Testis (tissue), 5 donors: ENCODE results near the gene ZNF568. TPM values are rescaled to one million over a fixed set of nuclear protein-coding genes. Genes with fewer than 3 reads are reported as not detected.

ENCODE experiments used
- DNase-seq: peaks from one replicate; pipeline ENCODE4 v3.0.0-alpha.2; 2019
- H3K27ac ChIP-seq, 2 donors: fragments of 200-600 bp; sonication (generic); one replicate each; pipeline ENCODE4 v1.5.1; 2019
- H3K27me3 ChIP-seq: fragments of 200-600 bp; sonication (generic); one replicate; pipeline ENCODE4 v1.5.1; 2019
- H3K36me3 ChIP-seq: fragments of 200-600 bp; sonication (generic); one replicate; pipeline ENCODE4 v1.5.1; 2017; ENCODE audit warnings: low read depth; ENCODE audit errors: missing control alignments
- H3K4me1 ChIP-seq: fragments of 200-600 bp; sonication (generic); one replicate; pipeline ENCODE4 v1.5.1; 2019
- H3K4me3 ChIP-seq, 2 donors: fragments of 200-600 bp; sonication (generic); one replicate each; pipeline ENCODE4 v1.5.1; 2017 to 2019
- H3K9me3 ChIP-seq: fragments of 200-600 bp; sonication (generic); one replicate; pipeline ENCODE4 v1.5.1; 2017
- CTCF ChIP-seq, 3 experiments: fragments of 450-650 bp in 2 of 3; fragments of 200-600 bp in 1 of 3; sonication (generic) in 1 of 3; IDR thresholded peaks; one replicate each; pipeline ENCODE4 v1.5.1; 2016 to 2019; ENCODE audit warnings: antibody characterized with exemption in 3 of 3, mild to moderate bottlenecking in 2 of 3, moderate library complexity in 1 of 3
- POLR2A ChIP-seq: fragments of 450-650 bp; IDR thresholded peaks from one replicate; pipeline ENCODE4 v1.6.1; 2017; ENCODE audit warnings: antibody characterized with exemption, mild to moderate bottlenecking, moderate library complexity
- WGBS, 2 donors: methylation state at CpG; one replicate each; pipeline ENCODE4 v1.1.5; 2018; 5-methylcytosine and 5-hydroxymethylcytosine counted together
- intact Hi-C: fragments of 100-400 bp; cut with DNase I; formaldehyde crosslinking; loops from one replicate; pipeline ENCODE4 v1.15.1; 2023; ENCODE audit warnings: low total_unique reads
- long read RNA-seq, 2 donors: transcript quantifications; one replicate each; lab custom pipeline, GENCODE V29; 2026
- polyA plus RNA-seq: library from polyadenylated mRNA; stranded (reverse); fragments of 350-450 nt; fragmentation: Illumina TruSeq; extraction: RNeasy Lipid Tissue Mini Kit (QIAGEN cat#74804); gene quantifications from one replicate; pipeline ENCODE4 v1.2.3, GENCODE V29; 2014; ENCODE audit warnings: low read depth, low replicate concordance; ENCODE audit not compliant: insufficient read depth
- total RNA-seq, 2 donors: library from RNA; depleted of rRNA; stranded (reverse); fragments of >200 nt; gene quantifications; one replicate each; pipeline ENCODE4 v1.2.3, GENCODE V29; 2016

ZNF568 gene
- total RNA-seq (10 to 100 TPM in 1 of 2 donors, 1 to 10 TPM in 1; 9.9 to 13.3 TPM), polyA plus RNA-seq (8.1 TPM)
- long read RNA-seq, donor 1, partial matches to known transcripts = 0 of 6 reads
- long read RNA-seq, donor 1, other reads (novel, unspliced or antisense) = 0 of 6 reads
- long read RNA-seq, donor 2, partial matches to known transcripts = 0 of 2 reads
- long read RNA-seq, donor 2, other reads (novel, unspliced or antisense) = 0 of 2 reads

DNA sequence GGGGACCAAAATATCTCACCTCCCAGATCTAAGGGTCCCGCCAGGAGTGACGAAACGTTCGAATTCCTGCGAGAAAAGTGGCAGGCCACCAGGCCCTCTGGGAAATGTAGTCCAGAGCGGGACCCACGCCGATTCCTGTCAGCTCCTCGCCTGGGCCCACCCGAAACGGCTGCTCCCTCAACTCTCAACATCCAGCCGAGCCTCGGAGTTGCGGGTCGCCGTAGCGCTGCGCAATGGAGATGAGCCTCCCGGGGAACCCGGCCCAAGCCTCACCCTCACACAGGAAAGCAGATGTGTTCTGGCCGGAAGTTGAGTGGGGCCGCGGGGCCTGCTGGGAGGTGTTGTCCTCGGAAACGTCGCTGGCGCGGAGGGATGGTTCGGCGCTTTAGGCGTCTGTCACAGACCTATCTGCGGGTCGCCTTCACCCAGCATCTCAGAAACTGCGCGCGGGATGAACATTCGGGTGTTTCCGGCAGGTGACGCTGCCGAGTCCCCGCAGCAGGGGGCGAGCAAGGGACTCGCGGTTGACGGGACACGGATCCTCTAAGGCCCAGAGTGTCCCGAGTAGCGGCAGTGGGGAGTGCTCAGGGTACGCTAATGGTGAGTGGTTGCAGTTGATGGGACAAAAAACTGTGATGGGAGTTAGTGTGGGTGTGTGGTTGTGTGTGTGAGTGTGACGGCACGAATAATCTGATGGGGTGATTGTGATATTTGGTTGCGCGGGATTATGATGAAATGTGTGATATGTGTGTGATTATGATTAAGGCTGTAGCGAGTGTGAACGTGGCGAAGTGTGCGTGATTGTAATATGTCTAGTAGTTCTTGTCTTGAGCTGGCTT is at the start of gene ZNF568, which contains the start of gene ZNF829:
ZNF568 (plus strand) TSS at position 341 of the 839 bp plus-strand sequence. CDS start 6,439 bp downstream, outside the sequence.
ZNF829 (minus strand) TSS at position 300 of the 839 bp plus-strand sequence. CDS start 1,124 bp downstream, outside the sequence.
- 0% methylated on average over 27 to 46 of the region's 57 CpGs for WGBS, 2 donors

DNA sequence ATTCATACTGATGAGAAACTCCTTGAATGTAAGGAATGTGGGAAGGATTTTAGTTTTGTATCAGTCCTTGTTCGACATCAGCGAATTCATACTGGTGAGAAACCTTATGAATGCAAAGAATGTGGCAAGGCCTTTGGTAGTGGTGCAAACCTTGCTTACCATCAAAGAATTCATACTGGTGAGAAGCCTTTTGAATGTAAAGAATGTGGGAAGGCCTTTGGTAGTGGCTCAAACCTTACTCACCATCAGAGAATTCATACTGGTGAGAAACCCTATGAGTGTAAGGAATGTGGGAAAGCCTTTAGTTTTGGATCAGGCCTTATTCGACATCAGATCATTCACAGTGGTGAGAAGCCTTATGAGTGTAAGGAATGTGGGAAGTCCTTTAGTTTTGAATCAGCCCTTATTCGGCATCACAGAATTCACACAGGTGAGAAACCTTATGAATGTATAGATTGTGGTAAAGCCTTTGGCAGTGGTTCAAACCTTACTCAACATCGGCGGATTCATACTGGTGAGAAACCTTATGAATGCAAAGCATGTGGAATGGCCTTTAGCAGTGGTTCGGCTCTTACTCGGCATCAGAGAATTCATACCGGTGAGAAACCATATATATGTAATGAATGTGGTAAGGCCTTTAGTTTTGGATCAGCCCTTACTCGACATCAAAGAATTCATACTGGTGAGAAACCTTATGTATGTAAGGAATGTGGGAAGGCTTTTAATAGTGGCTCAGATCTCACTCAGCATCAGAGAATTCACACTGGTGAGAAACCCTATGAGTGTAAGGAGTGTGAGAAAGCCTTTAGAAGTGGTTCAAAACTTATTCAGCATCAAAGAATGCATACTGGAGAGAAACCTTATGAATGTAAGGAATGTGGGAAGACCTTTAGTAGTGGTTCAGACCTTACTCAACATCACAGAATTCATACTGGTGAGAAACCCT is 38.9 kb upstream of the ZNF568 start:
- no peaks in the 10 kb centered on the region for H3K4me1 ChIP-seq
- WGBS, 2 donors = 96 to 98% methylated on average over 10 of the region's 10 CpGs
- H3K4me3 ChIP-seq = no peak overlapping the region
- TF ChIP-seq POLR2A = no peak
- no peak for TF ChIP-seq CTCF (IDR thresholded peaks at IDR 0.05)
- H3K27ac ChIP-seq = no peak overlapping the region
- H3K27me3 ChIP-seq = no peaks in the 10 kb centered on the region
- H3K36me3 ChIP-seq = no peaks in the 10 kb centered on the region
- intact Hi-C loops = no loop called here
- no peak for DNase-seq
- no peaks in the 10 kb centered on the region for H3K9me3 ChIP-seq

More for the DNA sequence above, at the start of gene ZNF568, which contains the start of gene ZNF829:
- DNase-seq = peak; percentile 95
- no peaks in the 10 kb centered on the region for H3K9me3 ChIP-seq
- intact Hi-C loops = no loop called here
- no peaks in the 10 kb centered on the region for H3K27me3 ChIP-seq
- no peaks in the 10 kb centered on the region for H3K36me3 ChIP-seq
- peaks cover 4% of the 10 kb centered on the region for H3K4me1 ChIP-seq
- peak within 1 kb of the TSS; percentile 64 to 83 for H3K4me3 ChIP-seq
- peak within 1 kb of the TSS; percentile 91 to 94 for H3K27ac ChIP-seq
- TF ChIP-seq CTCF (IDR thresholded peaks at IDR 0.05) (peak; percentile 51 to 73 (median 59)), POLR2A (no peak)

DNA sequence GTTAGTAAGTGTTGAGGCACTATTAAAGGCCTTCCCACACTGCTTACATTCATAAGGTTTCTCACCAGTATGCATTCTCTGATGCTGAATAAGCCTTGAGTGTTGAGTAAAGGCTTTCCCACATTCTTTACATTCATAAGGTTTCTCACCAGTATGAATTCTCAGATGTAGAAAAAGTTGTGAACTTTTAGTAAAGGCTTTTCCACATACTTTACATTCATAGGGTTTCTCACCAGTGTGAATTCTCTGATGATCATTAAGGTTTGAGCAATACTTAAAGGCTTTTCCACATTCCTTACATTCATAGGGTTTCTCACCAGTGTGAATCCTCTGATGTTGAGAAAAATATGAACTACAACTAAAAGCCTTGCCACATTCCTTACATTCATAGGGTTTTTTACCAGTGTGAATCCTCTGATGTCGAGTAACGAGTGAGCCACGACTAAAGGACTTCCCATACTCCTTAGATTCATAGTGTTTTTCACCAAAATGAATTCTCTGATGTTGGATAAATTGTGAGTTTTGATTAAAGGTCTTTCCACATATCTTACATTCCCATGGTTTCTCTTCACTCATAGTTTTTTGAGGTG is 24.3 kb upstream of the ZNF568 start:
- TF ChIP-seq POLR2A (no peak), CTCF (IDR thresholded peaks at IDR 0.05) (no peak)
- WGBS, 2 donors = 96% methylated on average over 3 of the region's 3 CpGs
- H3K27ac ChIP-seq = no peak overlapping the region
- DNase-seq = no peak
- no peak overlapping the region for H3K4me3 ChIP-seq
- H3K4me1 ChIP-seq = no peaks in the 10 kb centered on the region
- no peaks in the 10 kb centered on the region for H3K36me3 ChIP-seq
- H3K9me3 ChIP-seq = peaks cover 2% of the 10 kb centered on the region
- intact Hi-C loops = no loop called here
- H3K27me3 ChIP-seq = no peaks in the 10 kb centered on the region

GRCh38 chr19:36894849-36895383 is 21.2 kb upstream of the ZNF568 start:
- Histone ChIP-seq H3K27me3 (no peaks in the 10 kb centered on the region), H3K36me3 (no peaks in the 10 kb centered on the region), H3K27ac (no peak overlapping the region), H3K4me3 (no peak overlapping the region), H3K9me3 (peaks cover 2% of the 10 kb centered on the region), H3K4me1 (no peaks in the 10 kb centered on the region)
- intact Hi-C loops = no loop called here
- no peak for TF ChIP-seq CTCF (IDR thresholded peaks at IDR 0.05)
- no peak for TF ChIP-seq POLR2A
- DNase-seq = no peak
- WGBS, 2 donors = 89 to 95% methylated on average over 2 of the region's 2 CpGs
